Keratinocyte (primary cell): ENCODE measurements around the gene KRT37. TPM values are rescaled to one million over a fixed set of nuclear protein-coding genes. Genes with fewer than 3 reads are reported as not detected.

ENCODE experiments used
- DNase-seq: peaks from one replicate; pipeline ENCODE4 v3.0.0-alpha.2; 2011; ENCODE audit warnings: low read depth, missing footprints, low spot score
- FAIRE-seq: peaks from 2 replicates; lab custom pipeline; 2011; peaks lifted over from hg19 to GRCh38; lab: Jason Lieb, UNC
- H2AFZ ChIP-seq: 2 replicates; pipeline ENCODE4 v1.6.0; 2012; ENCODE audit warnings: low read length, control low read depth, inconsistent platforms; ENCODE audit not compliant: control insufficient read depth
- H3K27ac ChIP-seq: 2 replicates; pipeline ENCODE4 v1.5.1; 2011; ENCODE audit warnings: low read length; ENCODE audit not compliant: control insufficient read depth, insufficient read depth
- H3K27me3 ChIP-seq: 3 replicates; pipeline ENCODE4 v1.6.0; 2011; ENCODE audit warnings: low read length; ENCODE audit not compliant: control insufficient read depth, insufficient read depth; ENCODE audit errors: extremely low read depth
- H3K36me3 ChIP-seq, 2 experiments: 2 replicates in 1 of 2; 3 replicates in 1 of 2; pipeline ENCODE4 v1.5.1; 2011; ENCODE audit warnings: low read length in 2 of 2, mild to moderate bottlenecking in 1 of 2; ENCODE audit not compliant: control insufficient read depth in 2 of 2, insufficient read depth in 2 of 2; ENCODE audit errors: extremely low read depth in 1 of 2
- H3K4me1 ChIP-seq: 3 replicates; pipeline ENCODE4 v1.5.1; 2011; ENCODE audit warnings: low read length; ENCODE audit not compliant: control insufficient read depth, insufficient read depth; ENCODE audit errors: extremely low read depth
- H3K4me2 ChIP-seq: 3 replicates; pipeline ENCODE4 v1.6.0; 2011; ENCODE audit warnings: low read depth, low read length; ENCODE audit not compliant: control insufficient read depth, insufficient read depth; ENCODE audit errors: extremely low read depth
- H3K4me3 ChIP-seq, 3 experiments: fragments of 200-600 bp in 1 of 3; sonication (generic) in 1 of 3; 2 replicates in 2 of 3; 3 replicates in 1 of 3; pipeline ENCODE4 v1.5.1; 2011 to 2016; ENCODE audit warnings: low read length in 3 of 3, mild to moderate bottlenecking in 3 of 3, control low read depth in 2 of 3, inconsistent platforms in 1 of 3, low read depth in 1 of 3, mixed read lengths in 1 of 3, mixed run types in 1 of 3, moderate library complexity in 1 of 3; ENCODE audit not compliant: control insufficient read depth in 2 of 3, insufficient read depth in 2 of 3; ENCODE audit errors: extremely low read depth in 1 of 3
- H3K79me2 ChIP-seq: 2 replicates; pipeline ENCODE4 v1.6.0; 2012; ENCODE audit warnings: low read length; ENCODE audit not compliant: control insufficient read depth, insufficient read depth
- H3K9ac ChIP-seq: 3 replicates; pipeline ENCODE4 v1.6.0; 2011; ENCODE audit warnings: low read length; ENCODE audit not compliant: control insufficient read depth, insufficient read depth; ENCODE audit errors: extremely low read depth
- H3K9me1 ChIP-seq: 3 replicates; pipeline ENCODE4 v1.6.0; 2011; ENCODE audit warnings: low read length; ENCODE audit not compliant: control insufficient read depth, insufficient read depth; ENCODE audit errors: extremely low read depth
- H3K9me3 ChIP-seq: 2 replicates; pipeline ENCODE4 v1.5.1; 2012; ENCODE audit warnings: low read depth, low read length; ENCODE audit not compliant: control insufficient read depth
- H4K20me1 ChIP-seq: 3 replicates; pipeline ENCODE4 v1.6.0; 2011; ENCODE audit warnings: low read length; ENCODE audit not compliant: control insufficient read depth, insufficient read depth; ENCODE audit errors: extremely low read depth
- EZH2 ChIP-seq: IDR thresholded peaks from one replicate; pipeline ENCODE4 v1.6.1; 2012; ENCODE audit warnings: inconsistent platforms, mild to moderate bottlenecking, low read length, moderate library complexity
- dilution Hi-C: fragments of 300-500 bp; cut with MboI; formaldehyde crosslinking; loops from one replicate; pipeline ENCODE4 v1.7.0; 2020; ENCODE audit warnings: low sequenced_read_pairs; ENCODE audit not compliant: extremely low pct_ligation_motif_present
- polyA plus RNA-seq, 5 experiments: library from polyadenylated mRNA; depleted of rRNA in 3 of 5; stranded (reverse) in 3 of 5; stranded (forward) in 1 of 5; unstranded in 1 of 5; fragments of >200 nt; gene quantifications; 1 replicate in 1 of 5; 2 replicates in 3 of 5; 3 replicates in 1 of 5; pipeline versions ENCODE4 v1.2.1 to v1.2.3, GENCODE V29; 2011 to 2012; ENCODE audit warnings: missing spikeins in 2 of 5, low read depth in 1 of 5, low replicate concordance in 1 of 5
- TF ChIP-seq, protein P1 (sequence below), 3 experiments: IDR thresholded peaks in 1 of 3; conservative IDR thresholded peaks in 1 of 3; optimal IDR thresholded peaks in 1 of 3; 2 replicates in 2 of 3; 3 replicates in 1 of 3; pipeline versions ENCODE3 to v1.5.1; 2011; ENCODE audit warnings: low read length in 3 of 3, mild to moderate bottlenecking in 3 of 3, moderate library complexity in 2 of 3, control low read depth in 1 of 3, inconsistent platforms in 1 of 3; ENCODE audit not compliant: insufficient read depth in 2 of 3; ENCODE audit errors: extremely low read depth in 1 of 3

The KRT37 gene
- polyA plus RNA-seq, 1 donor (not counting 4 experiments of a cell fraction or from before 2014, with no cell fraction given), result 0.08 TPM

DNA sequence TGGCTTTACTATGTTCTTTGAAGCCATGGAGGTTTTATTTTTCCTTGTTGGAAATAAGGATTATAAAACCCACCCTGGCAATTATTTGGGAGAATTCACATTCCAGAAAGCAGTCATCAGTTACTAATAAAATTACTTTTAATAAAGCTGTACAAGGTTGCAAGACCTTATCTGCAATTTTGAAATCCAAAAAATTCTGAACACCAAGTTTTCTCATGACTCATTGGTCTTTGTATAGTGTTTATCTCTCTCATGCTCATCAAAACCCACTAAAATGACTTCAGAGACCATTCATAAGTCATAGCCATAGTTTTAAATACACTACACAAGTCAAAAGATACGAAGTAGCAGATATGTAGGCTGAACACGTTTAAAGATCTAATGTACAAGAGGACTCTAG, 22.4 kb upstream of the KRT37 start:
- DNase-seq, result no peak
- H3K4me3 ChIP-seq, result no peak overlapping the region
- H3K9me1 ChIP-seq, result no peaks in the 10 kb centered on the region
- TF ChIP-seq, protein P1, sequence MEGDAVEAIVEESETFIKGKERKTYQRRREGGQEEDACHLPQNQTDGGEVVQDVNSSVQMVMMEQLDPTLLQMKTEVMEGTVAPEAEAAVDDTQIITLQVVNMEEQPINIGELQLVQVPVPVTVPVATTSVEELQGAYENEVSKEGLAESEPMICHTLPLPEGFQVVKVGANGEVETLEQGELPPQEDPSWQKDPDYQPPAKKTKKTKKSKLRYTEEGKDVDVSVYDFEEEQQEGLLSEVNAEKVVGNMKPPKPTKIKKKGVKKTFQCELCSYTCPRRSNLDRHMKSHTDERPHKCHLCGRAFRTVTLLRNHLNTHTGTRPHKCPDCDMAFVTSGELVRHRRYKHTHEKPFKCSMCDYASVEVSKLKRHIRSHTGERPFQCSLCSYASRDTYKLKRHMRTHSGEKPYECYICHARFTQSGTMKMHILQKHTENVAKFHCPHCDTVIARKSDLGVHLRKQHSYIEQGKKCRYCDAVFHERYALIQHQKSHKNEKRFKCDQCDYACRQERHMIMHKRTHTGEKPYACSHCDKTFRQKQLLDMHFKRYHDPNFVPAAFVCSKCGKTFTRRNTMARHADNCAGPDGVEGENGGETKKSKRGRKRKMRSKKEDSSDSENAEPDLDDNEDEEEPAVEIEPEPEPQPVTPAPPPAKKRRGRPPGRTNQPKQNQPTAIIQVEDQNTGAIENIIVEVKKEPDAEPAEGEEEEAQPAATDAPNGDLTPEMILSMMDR (optimal IDR thresholded peaks at IDR 0.05 in 1 of 3, IDR thresholded peaks at IDR 0.05 in 1 of 3, conservative IDR thresholded peaks at IDR 0.05 in 1 of 3; ENCODE audit: extremely low read depth in 1 of 3, insufficient read depth in 2 of 3, low read length in 3 of 3), result no peak
- TF ChIP-seq EZH2, result no peak
- H3K4me2 ChIP-seq, result no peak overlapping the region
- H4K20me1 ChIP-seq, result no peaks in the 10 kb centered on the region
- peaks cover 11% of the 10 kb centered on the region for H3K4me1 ChIP-seq
- dilution Hi-C loops, result no loop called here
- no peak overlapping the region for H3K27ac ChIP-seq
- H3K9ac ChIP-seq, result no peak overlapping the region
- H2AFZ ChIP-seq, result no peak overlapping the region
- FAIRE-seq, result no peak
- H3K36me3 ChIP-seq, result no peaks in the 10 kb centered on the region
- H3K27me3 ChIP-seq, result peaks cover 4% of the 10 kb centered on the region
- H3K9me3 ChIP-seq, result no peaks in the 10 kb centered on the region
- no peaks in the 10 kb centered on the region for H3K79me2 ChIP-seq

DNA sequence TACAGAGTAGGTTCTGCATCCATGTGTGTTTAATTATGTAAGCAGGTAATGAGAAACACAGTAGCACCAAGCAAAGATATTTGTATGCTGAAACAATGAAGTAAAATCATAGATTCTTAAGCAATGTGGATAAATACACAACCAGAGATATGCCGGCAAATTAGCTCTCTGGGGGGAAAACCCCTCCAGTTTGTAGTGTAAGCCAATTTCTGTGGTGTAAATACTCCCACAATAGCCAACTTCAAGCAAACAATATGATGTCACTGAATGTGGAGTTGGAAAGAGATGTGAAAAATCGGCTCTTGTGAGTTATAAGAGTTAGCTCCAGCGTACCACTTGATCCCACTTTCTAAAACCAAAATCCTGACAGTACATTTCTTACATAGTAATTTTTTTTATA, 20.3 kb upstream of the KRT37 start:
- TF ChIP-seq EZH2, result no peak
- TF ChIP-seq, protein P1 (optimal IDR thresholded peaks at IDR 0.05 in 1 of 3, IDR thresholded peaks at IDR 0.05 in 1 of 3, conservative IDR thresholded peaks at IDR 0.05 in 1 of 3; ENCODE audit: extremely low read depth in 1 of 3, insufficient read depth in 2 of 3, low read length in 3 of 3), result no peak

More for the DNA sequence above, 20.3 kb upstream of the KRT37 start:
- Histone ChIP-seq H3K36me3 (no peaks in the 10 kb centered on the region), H3K4me2 (no peak overlapping the region), H3K9me1 (no peaks in the 10 kb centered on the region), H2AFZ (no peak overlapping the region), H3K4me1 (peaks cover 11% of the 10 kb centered on the region), H3K9me3 (no peaks in the 10 kb centered on the region), H3K27me3 (peaks cover 4% of the 10 kb centered on the region), H3K27ac (no peak overlapping the region), H3K4me3 (no peak overlapping the region), H3K79me2 (no peaks in the 10 kb centered on the region), H3K9ac (no peak overlapping the region), H4K20me1 (no peaks in the 10 kb centered on the region)
- no peak for FAIRE-seq
- DNase-seq, result no peak
- dilution Hi-C loops, result no loop called here
